Neural cell (in vitro differentiated cells): ENCODE results near the gene ARHGAP27. TPM values are rescaled to one million over a fixed set of nuclear protein-coding genes. Genes with fewer than 3 reads are reported as not detected.

Experiments used
- H2AFZ ChIP-seq: fragments of 200-600, 300-800 bp; sonication (generic), shearing (Covaris generic); 2 replicates; pipeline ENCODE4 v1.6.0; 2014; ENCODE audit warnings: low read depth, mild to moderate bottlenecking, antibody characterized with exemption, low read length, moderate library complexity
- H3F3A ChIP-seq: fragments of 200-600 bp; shearing (Covaris generic); 2 replicates; pipeline ENCODE4 v1.6.1; 2016; ENCODE audit warnings: mild to moderate bottlenecking, moderate library complexity, mixed read lengths, antibody characterized with exemption, low read length; ENCODE audit not compliant: insufficient read depth, poor library complexity, severe bottlenecking
- H3K27ac ChIP-seq: fragments of 200-600, 300-800 bp; sonication (generic), shearing (Covaris generic); 2 replicates; pipeline ENCODE4 v1.5.1; 2014; ENCODE audit warnings: mild to moderate bottlenecking, low read length, moderate library complexity
- H3K27me3 ChIP-seq: fragments of 300-800, 200-600 bp; sonication (generic), shearing (Covaris generic); 2 replicates; pipeline ENCODE4 v1.6.0; 2014; ENCODE audit warnings: mild to moderate bottlenecking, low read depth, low read length, moderate library complexity; ENCODE audit not compliant: insufficient read depth
- H3K36me3 ChIP-seq: fragments of 300-800, 200-600 bp; sonication (generic), shearing (Covaris generic); 2 replicates; pipeline ENCODE4 v1.5.1; 2014; ENCODE audit warnings: mild to moderate bottlenecking, antibody characterized with exemption, low read length, moderate library complexity; ENCODE audit not compliant: insufficient read depth
- H3K4me2 ChIP-seq: fragments of 300-800, 200-600 bp; sonication (generic), shearing (Covaris generic); 2 replicates; pipeline ENCODE4 v1.6.0; 2014; ENCODE audit warnings: mild to moderate bottlenecking, low read length
- H3K4me3 ChIP-seq: fragments of 300-800, 200-600 bp; sonication (generic), shearing (Covaris generic); 2 replicates; pipeline ENCODE4 v1.5.1; 2014; ENCODE audit warnings: mild to moderate bottlenecking, low read length, moderate library complexity
- H3K79me2 ChIP-seq: fragments of 200-600 bp; shearing (Covaris generic); replicated peaks from 2 replicates; pipeline ENCODE4 v1.6.0; 2014; ENCODE audit warnings: mild to moderate bottlenecking, low read length, moderate library complexity; ENCODE audit not compliant: insufficient read depth
- H3K9ac ChIP-seq: fragments of 300-800, 200-600 bp; sonication (generic), shearing (Covaris generic); 2 replicates; pipeline ENCODE4 v1.6.1; 2016; ENCODE audit warnings: mild to moderate bottlenecking, low read length, mixed read lengths
- H3K9me2 ChIP-seq: fragments of 200-600 bp; shearing (Covaris generic); 2 replicates; pipeline ENCODE4 v1.6.1; 2016; ENCODE audit warnings: mild to moderate bottlenecking, low read length, mixed read lengths; ENCODE audit not compliant: insufficient read depth
- H3K9me3 ChIP-seq: fragments of 200-600, 300-800 bp; sonication (generic), shearing (Covaris generic); 2 replicates; pipeline ENCODE4 v1.6.1; 2016; ENCODE audit warnings: mild to moderate bottlenecking, mixed run types, low read length, moderate library complexity, mixed read lengths
- H4K20me1 ChIP-seq: fragments of 200-600 bp; shearing (Covaris generic); 2 replicates; pipeline ENCODE4 v1.6.1; 2016; ENCODE audit warnings: mild to moderate bottlenecking, mixed run types; ENCODE audit not compliant: insufficient read depth
- EP300 ChIP-seq: fragments of 450-650 bp; conservative IDR thresholded peaks from 2 replicates; pipeline ENCODE4 v1.6.1; 2014; ENCODE audit warnings: antibody characterized with exemption, mild to moderate bottlenecking, moderate library complexity; ENCODE audit not compliant: poor library complexity, severe bottlenecking
- EZH2 ChIP-seq: fragments of 200-600, 300-800 bp; shearing (Covaris generic), sonication (generic); IDR thresholded peaks from 2 replicates; pipeline ENCODE4 v1.6.1; 2014; ENCODE audit warnings: antibody characterized with exemption, low read length, borderline replicate concordance, mild to moderate bottlenecking; ENCODE audit not compliant: insufficient read depth, poor library complexity, severe bottlenecking
- MXI1 ChIP-seq: fragments of 450-650 bp; conservative IDR thresholded peaks from 2 replicates; pipeline ENCODE4 v1.6.1; 2014; ENCODE audit warnings: antibody characterized with exemption, mild to moderate bottlenecking; ENCODE audit not compliant: poor library complexity, severe bottlenecking
- POLR2AphosphoS5 ChIP-seq: IDR thresholded peaks from 2 replicates; pipeline ENCODE4 v1.6.1; 2012
- RAD21 ChIP-seq: fragments of 450-650 bp; conservative IDR thresholded peaks from 2 replicates; pipeline ENCODE4 v1.6.1; 2014; ENCODE audit warnings: antibody characterized with exemption, mild to moderate bottlenecking, moderate library complexity
- SMC3 ChIP-seq: fragments of 450-650 bp; conservative IDR thresholded peaks from 2 replicates; pipeline ENCODE4 v1.6.1; 2014; ENCODE audit warnings: antibody characterized with exemption, mild to moderate bottlenecking, moderate library complexity; ENCODE audit not compliant: poor library complexity
- TAF1 ChIP-seq: IDR thresholded peaks from 2 replicates; pipeline ENCODE4 v1.6.1; 2012; ENCODE audit warnings: low read depth
- polyA plus RNA-seq: library from polyadenylated mRNA; depleted of rRNA; stranded (reverse); fragments of >200 nt; gene quantifications from 2 replicates; pipeline ENCODE4 v1.2.3, GENCODE V29; 2014
- TF ChIP-seq, protein P1 (sequence below): fragments of 450-650 bp; IDR thresholded peaks from 2 replicates; pipeline ENCODE4 v1.5.1; 2014; ENCODE audit warnings: antibody characterized with exemption, mild to moderate bottlenecking, moderate library complexity; ENCODE audit not compliant: poor library complexity, severe bottlenecking
- TF ChIP-seq, protein P2 (sequence below): IDR thresholded peaks from 2 replicates; pipeline ENCODE4 v1.6.1; 2012; ENCODE audit warnings: borderline replicate concordance

Gene ARHGAP27
- polyA plus RNA-seq, 1 donor from 2014 or later: 7.4 TPM

DNA sequence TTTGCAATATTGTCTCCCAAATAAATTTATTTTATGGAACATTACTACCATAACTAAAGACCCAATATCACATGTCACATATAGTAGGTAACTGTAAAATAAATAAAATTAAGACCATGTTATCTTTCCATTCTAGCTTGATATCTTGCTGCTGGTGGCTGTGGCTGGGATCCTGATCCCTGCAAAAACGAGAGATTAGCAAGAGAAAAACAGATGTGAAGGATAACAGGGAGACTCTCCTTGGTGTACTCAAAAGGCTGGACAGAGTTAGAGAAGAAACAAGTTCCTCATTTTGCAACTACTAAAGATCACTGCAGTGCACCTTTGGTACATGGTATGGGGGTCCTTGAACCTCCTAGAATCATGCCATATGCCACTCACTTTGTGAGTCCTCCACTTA lies 49.7 kb downstream of the ARHGAP27 start:
- Histone ChIP-seq H2AFZ (no peak overlapping the region), H3K79me2 (no peaks in the 10 kb centered on the region), H4K20me1 (no peaks in the 10 kb centered on the region), H3K4me3 (no peak overlapping the region), H3K27ac (no peak overlapping the region), H3K36me3 (no peaks in the 10 kb centered on the region), H3K9me2 (no peaks in the 10 kb centered on the region), H3F3A (no peaks in the 10 kb centered on the region), H3K4me2 (no peak overlapping the region), H3K27me3 (no peaks in the 10 kb centered on the region), H3K9me3 (no peaks in the 10 kb centered on the region), H3K9ac (no peak overlapping the region)
- TF ChIP-seq, protein P1, sequence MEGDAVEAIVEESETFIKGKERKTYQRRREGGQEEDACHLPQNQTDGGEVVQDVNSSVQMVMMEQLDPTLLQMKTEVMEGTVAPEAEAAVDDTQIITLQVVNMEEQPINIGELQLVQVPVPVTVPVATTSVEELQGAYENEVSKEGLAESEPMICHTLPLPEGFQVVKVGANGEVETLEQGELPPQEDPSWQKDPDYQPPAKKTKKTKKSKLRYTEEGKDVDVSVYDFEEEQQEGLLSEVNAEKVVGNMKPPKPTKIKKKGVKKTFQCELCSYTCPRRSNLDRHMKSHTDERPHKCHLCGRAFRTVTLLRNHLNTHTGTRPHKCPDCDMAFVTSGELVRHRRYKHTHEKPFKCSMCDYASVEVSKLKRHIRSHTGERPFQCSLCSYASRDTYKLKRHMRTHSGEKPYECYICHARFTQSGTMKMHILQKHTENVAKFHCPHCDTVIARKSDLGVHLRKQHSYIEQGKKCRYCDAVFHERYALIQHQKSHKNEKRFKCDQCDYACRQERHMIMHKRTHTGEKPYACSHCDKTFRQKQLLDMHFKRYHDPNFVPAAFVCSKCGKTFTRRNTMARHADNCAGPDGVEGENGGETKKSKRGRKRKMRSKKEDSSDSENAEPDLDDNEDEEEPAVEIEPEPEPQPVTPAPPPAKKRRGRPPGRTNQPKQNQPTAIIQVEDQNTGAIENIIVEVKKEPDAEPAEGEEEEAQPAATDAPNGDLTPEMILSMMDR: no peak
- TF ChIP-seq, protein P2, sequence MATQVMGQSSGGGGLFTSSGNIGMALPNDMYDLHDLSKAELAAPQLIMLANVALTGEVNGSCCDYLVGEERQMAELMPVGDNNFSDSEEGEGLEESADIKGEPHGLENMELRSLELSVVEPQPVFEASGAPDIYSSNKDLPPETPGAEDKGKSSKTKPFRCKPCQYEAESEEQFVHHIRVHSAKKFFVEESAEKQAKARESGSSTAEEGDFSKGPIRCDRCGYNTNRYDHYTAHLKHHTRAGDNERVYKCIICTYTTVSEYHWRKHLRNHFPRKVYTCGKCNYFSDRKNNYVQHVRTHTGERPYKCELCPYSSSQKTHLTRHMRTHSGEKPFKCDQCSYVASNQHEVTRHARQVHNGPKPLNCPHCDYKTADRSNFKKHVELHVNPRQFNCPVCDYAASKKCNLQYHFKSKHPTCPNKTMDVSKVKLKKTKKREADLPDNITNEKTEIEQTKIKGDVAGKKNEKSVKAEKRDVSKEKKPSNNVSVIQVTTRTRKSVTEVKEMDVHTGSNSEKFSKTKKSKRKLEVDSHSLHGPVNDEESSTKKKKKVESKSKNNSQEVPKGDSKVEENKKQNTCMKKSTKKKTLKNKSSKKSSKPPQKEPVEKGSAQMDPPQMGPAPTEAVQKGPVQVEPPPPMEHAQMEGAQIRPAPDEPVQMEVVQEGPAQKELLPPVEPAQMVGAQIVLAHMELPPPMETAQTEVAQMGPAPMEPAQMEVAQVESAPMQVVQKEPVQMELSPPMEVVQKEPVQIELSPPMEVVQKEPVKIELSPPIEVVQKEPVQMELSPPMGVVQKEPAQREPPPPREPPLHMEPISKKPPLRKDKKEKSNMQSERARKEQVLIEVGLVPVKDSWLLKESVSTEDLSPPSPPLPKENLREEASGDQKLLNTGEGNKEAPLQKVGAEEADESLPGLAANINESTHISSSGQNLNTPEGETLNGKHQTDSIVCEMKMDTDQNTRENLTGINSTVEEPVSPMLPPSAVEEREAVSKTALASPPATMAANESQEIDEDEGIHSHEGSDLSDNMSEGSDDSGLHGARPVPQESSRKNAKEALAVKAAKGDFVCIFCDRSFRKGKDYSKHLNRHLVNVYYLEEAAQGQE: no peak
- TF ChIP-seq SMC3 (no peak), RAD21 (no peak)

DNA sequence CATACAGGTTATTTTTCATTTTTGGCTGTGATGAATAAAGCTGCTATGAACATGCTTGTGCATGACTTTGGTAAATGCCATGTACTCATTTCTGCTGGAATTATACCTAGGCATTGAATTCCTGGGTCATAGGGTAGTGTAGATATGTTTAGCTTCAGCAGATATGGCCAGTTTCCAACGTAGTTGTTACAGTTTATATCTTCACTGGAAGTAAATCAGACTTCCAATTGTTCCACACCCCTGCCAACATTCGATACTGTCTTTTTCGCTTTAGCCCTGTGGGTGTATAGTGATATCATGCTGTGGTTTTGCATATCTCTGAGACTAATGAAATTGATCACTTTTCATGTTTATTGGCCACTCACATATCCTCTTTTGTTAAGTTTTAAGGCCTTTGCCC lies 50.4 kb downstream of the ARHGAP27 start:
- Histone ChIP-seq H3K27ac (no peak overlapping the region), H3K9me2 (no peaks in the 10 kb centered on the region), H3K27me3 (no peaks in the 10 kb centered on the region), H3K4me2 (no peak overlapping the region), H3F3A (no peaks in the 10 kb centered on the region), H3K79me2 (no peaks in the 10 kb centered on the region), H4K20me1 (no peaks in the 10 kb centered on the region), H2AFZ (no peak overlapping the region), H3K36me3 (no peaks in the 10 kb centered on the region), H3K9me3 (no peaks in the 10 kb centered on the region), H3K4me3 (no peak overlapping the region), H3K9ac (no peak overlapping the region)
- TF ChIP-seq TAF1 (no peak), EZH2 (no peak), RAD21 (no peak), MXI1 (no peak), SMC3 (no peak), POLR2AphosphoS5 (no peak), EP300 (no peak)
- TF ChIP-seq, protein P2: no peak
- TF ChIP-seq, protein P1: no peak
